Colonic mucosa (tissue), 4 donors: ENCODE results near the gene CALML3. TPM values are rescaled to one million over a fixed set of nuclear protein-coding genes. Genes with fewer than 3 reads are reported as not detected.

ENCODE experiments used
- DNase-seq: peaks from one replicate; pipeline ENCODE4 v3.0.0-alpha.2; 2020
- H3K27ac ChIP-seq: fragments of 200-600 bp; one replicate; pipeline ENCODE4 v1.8.0; 2021
- H3K27me3 ChIP-seq: fragments of 200-600 bp; one replicate; pipeline ENCODE4 v1.8.0; 2021
- H3K36me3 ChIP-seq: fragments of 200-600 bp; one replicate; pipeline ENCODE4 v1.8.0; 2021
- H3K4me1 ChIP-seq: fragments of 200-600 bp; one replicate; pipeline ENCODE4 v1.8.0; 2021; ENCODE audit warnings: mild to moderate bottlenecking
- H3K4me3 ChIP-seq: fragments of 200-600 bp; one replicate; pipeline ENCODE4 v1.8.0; 2021
- H3K9ac ChIP-seq, 2 donors: one replicate each; pipeline ENCODE4 v1.7.0; 2013; ENCODE audit warnings: control low read depth in 2 of 2, low read depth in 2 of 2, low read length in 2 of 2
- H3K9me3 ChIP-seq: fragments of 200-600 bp; one replicate; pipeline ENCODE4 v1.8.0; 2021
- intact Hi-C: fragments of 100-400 bp; cut with DNase I; formaldehyde crosslinking; loops from one replicate; pipeline ENCODE4 v1.14.1; 2022
- total RNA-seq, 2 donors: library from RNA; stranded (reverse); fragmentation: NEBNext Ultra II Directional in 1 of 2; extraction: Animal tissue kit (Norgen Biotek cat#: 25700) in 1 of 2; gene quantifications; one replicate each; pipeline ENCODE4 v1.2.1, GENCODE V29; 2021
- TF ChIP-seq, protein P1 (sequence below): fragments of 200-600 bp; IDR thresholded peaks from one replicate; pipeline ENCODE4 v1.8.0; 2022; ENCODE audit warnings: antibody characterized with exemption, mild to moderate bottlenecking
- donor health status: healthy.
- donor health status: DM: no; HTN: no; CAD: no.
- donor health status: DM: no; HTN: no; CAD: no.

Gene CALML3
- total RNA-seq, 2 donors from 2014 or later = 0.11 to 0.40 TPM

DNA sequence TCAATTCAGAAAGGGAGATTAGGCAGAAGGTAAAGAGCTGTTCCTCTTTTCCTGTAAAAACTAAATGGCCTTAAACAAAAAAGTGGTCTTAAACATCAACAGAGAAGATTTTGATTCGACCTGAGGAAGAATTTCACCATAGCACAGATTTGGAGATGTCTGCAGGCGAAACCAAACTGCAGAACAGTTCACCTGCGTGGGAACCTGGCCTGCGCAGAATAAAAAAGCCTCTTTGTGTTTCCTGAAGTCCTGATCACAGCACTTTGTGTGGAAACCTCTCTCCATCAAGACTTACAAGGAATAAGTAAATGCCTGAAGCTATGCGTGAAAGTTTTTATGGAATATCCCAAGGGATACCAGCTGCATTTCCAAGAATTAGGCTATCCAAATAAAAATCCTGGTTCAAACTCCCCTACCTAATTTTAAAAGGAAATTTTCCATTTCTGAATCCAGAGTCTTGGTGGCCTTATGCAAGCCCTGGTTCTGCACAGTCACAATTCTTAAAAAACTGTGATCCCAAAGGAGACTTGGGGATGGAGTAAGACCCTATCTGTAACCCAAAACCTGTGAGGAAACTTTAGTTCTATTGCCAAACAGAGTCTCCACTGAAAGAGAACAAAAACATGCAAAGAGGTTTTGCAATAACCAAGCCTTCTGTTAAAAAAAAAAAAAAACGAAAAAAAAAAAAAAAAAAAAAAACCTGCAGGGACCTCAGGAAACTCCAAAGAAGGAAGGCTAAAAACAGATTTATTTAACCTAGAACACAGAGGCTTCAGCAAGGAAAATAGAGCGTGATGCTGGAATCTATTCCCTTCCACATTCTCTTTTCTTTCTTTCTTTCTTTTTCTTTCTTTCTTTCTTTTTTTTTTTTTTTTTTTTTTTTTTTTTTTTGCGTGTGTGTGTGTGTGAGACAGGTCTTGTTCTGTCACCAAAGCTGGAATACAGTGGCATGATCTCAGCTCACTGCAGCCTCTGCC, 10.4 kb downstream of the CALML3 start:
- TF ChIP-seq, protein P1, sequence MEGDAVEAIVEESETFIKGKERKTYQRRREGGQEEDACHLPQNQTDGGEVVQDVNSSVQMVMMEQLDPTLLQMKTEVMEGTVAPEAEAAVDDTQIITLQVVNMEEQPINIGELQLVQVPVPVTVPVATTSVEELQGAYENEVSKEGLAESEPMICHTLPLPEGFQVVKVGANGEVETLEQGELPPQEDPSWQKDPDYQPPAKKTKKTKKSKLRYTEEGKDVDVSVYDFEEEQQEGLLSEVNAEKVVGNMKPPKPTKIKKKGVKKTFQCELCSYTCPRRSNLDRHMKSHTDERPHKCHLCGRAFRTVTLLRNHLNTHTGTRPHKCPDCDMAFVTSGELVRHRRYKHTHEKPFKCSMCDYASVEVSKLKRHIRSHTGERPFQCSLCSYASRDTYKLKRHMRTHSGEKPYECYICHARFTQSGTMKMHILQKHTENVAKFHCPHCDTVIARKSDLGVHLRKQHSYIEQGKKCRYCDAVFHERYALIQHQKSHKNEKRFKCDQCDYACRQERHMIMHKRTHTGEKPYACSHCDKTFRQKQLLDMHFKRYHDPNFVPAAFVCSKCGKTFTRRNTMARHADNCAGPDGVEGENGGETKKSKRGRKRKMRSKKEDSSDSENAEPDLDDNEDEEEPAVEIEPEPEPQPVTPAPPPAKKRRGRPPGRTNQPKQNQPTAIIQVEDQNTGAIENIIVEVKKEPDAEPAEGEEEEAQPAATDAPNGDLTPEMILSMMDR = no peak
- DNase-seq = no peak
- Histone ChIP-seq H3K4me1 (no peaks in the 10 kb centered on the region), H3K27me3 (no peaks in the 10 kb centered on the region), H3K27ac (no peak overlapping the region), H3K9ac (no peak overlapping the region), H3K36me3 (no peaks in the 10 kb centered on the region), H3K9me3 (no peaks in the 10 kb centered on the region), H3K4me3 (no peak overlapping the region)
- intact Hi-C loops = no loop called here

DNA sequence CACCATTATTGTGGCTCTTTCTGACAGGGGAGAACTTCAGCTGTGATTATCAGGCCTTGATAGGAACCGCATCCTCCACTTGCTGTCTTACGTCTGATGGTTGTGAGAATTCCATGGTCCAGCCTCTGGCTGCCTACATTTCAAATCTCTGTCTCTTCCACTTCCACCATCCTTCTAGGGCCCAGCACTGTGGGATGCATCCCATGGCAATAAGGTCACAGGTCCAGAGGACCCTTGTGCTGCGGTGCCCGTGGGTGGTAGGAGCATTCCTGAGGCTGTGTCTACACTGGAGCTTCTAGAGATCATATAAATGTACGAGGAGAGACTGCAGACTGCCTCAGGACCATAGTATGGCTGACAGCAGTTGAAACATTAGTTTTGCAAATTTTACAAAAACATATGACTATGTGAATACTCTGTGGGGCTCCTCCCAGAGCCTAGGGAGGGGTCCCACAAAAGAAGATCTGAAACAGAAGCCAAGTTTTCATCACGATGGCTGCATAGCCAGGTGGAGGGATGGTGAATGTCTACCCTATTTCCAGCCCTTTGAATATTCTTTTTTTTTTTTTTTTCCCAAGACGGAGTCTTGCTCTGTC, 11.8 kb downstream of the CALML3 start:
- DNase-seq = no peak
- H3K9me3 ChIP-seq = no peaks in the 10 kb centered on the region
- no peaks in the 10 kb centered on the region for H3K36me3 ChIP-seq
- no peaks in the 10 kb centered on the region for H3K27me3 ChIP-seq
- no peak overlapping the region for H3K9ac ChIP-seq
- H3K27ac ChIP-seq = no peak overlapping the region
- TF ChIP-seq, protein P1 = no peak
- H3K4me1 ChIP-seq = no peaks in the 10 kb centered on the region
- intact Hi-C loops = no loop called here
- H3K4me3 ChIP-seq = no peak overlapping the region

DNA sequence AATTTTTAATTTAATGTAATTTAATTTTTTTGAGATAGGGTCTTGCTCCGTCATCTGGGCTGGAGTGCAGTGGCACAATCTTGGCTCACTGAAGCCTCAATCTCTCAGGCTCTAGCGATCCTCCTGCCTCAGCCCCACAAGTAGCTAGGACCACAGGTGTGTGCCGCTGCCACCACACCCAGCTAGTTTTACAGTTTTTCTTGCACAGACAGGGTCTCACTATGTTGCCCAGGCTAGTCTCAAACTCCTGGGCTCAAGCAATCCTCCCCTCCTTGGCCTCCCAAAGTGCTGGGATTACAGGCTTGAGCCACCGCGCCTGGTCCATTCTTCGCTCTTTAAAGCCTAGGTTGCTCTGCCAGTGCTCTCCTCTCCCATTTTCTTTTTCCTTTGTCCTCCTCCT, 12.9 kb downstream of the CALML3 start:
- TF ChIP-seq, protein P1 = no peak
- H3K27me3 ChIP-seq = no peaks in the 10 kb centered on the region
- intact Hi-C loops = no loop called here
- no peak overlapping the region for H3K4me3 ChIP-seq
- H3K36me3 ChIP-seq = no peaks in the 10 kb centered on the region
- no peak overlapping the region for H3K9ac ChIP-seq
- DNase-seq = no peak
- H3K27ac ChIP-seq = no peak overlapping the region
- no peaks in the 10 kb centered on the region for H3K4me1 ChIP-seq
- H3K9me3 ChIP-seq = no peaks in the 10 kb centered on the region

DNA sequence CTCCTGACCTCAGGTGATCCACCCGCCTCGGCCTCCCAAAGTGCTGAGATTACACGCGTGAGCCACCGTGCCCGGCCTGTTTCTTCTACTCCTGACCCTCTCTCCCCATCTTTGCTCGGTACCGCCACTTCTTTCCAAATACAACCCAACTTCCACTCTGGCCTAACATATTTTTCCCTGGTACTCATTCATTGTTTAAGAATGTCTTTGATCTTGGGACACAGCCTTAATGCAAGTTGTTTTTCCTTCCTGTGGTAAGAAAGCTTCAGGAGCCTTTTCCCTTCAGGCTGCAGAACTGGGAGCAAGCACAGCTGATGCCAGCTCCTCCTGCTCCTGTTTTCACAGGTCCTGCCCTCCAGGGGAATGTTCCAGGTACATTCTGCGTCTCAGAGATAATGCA, 13.7 kb downstream of the CALML3 start:
- no peak overlapping the region for H3K4me3 ChIP-seq
- TF ChIP-seq, protein P1 = no peak
- no peaks in the 10 kb centered on the region for H3K9me3 ChIP-seq
- H3K27me3 ChIP-seq = no peaks in the 10 kb centered on the region
- H3K36me3 ChIP-seq = no peaks in the 10 kb centered on the region
- H3K4me1 ChIP-seq = no peaks in the 10 kb centered on the region
- no peak overlapping the region for H3K27ac ChIP-seq
- H3K9ac ChIP-seq = no peak overlapping the region
- intact Hi-C loops = no loop called here
- DNase-seq = no peak

DNA sequence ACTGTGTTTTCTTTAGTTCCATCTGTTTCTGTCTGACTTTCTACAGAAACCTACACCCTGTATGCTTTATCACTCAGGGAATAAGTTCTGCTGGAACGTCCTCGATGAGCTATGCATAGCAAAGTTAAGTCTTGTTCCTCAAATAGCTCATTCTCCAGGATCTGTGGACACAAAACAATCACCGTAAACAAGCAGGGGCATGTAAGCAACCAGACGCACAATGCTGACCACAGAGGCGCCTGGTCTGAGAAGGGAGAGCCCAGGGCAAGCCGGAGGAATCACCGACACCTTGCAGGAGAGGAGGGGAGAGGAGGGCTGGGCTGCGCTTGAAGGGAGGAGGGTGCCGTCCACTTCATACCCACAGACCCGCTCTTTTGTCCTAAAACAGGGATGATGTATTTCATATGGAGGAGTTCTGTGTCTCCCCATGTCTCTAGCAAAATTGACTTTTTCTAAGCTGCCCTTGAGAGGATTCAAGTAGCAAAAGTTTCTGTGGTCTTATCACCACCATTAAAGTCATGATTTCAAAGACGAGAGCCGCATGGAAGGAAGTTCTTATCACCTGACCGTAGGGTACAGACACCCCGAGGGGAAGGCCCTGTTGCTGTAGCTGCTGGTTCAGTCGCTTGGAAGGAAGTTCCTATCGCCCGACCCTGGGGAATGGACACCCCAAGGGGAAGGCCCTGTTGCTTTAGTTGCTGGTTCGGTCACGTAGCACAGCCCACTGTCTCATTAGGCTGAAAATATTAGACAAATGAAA, 14.3 kb downstream of the CALML3 start:
- DNase-seq = no peak
- no peaks in the 10 kb centered on the region for H3K36me3 ChIP-seq
- H3K9me3 ChIP-seq = no peaks in the 10 kb centered on the region
- H3K4me1 ChIP-seq = no peaks in the 10 kb centered on the region
- H3K27ac ChIP-seq = no peak overlapping the region
- no peaks in the 10 kb centered on the region for H3K27me3 ChIP-seq
- no peak overlapping the region for H3K4me3 ChIP-seq
- TF ChIP-seq, protein P1 = no peak
- intact Hi-C loops = no loop called here
- H3K9ac ChIP-seq = no peak overlapping the region
